ENCODE data around the gene PPP1R16B.

The PPP1R16B gene

GRCh38 chr20:38805502-38805957, at the start of gene PPP1R16B:
Gene PPP1R16B, plus strand, starts transcription at chr20:38805697. Its CDS starts 30,229 bp downstream, at chr20:38835926.
- DNase-seq: peak; percentile 86

- DNase-seq: no peak
Measured at GRCh38 chr20:38757145-38757775, 48.2 kb upstream of the PPP1R16B start.

- DNase-seq: no peak
Measured at GRCh38 chr20:38759106-38759505, 46.4 kb upstream of the PPP1R16B start.

- no peak for DNase-seq
Measured at GRCh38 chr20:38760978-38761377, 44.5 kb upstream of the PPP1R16B start.

- DNase-seq: no peak
Measured at GRCh38 chr20:38762174-38762573, 43.3 kb upstream of the PPP1R16B start.

- DNase-seq: no peak
Measured at GRCh38 chr20:38763616-38764015, 41.9 kb upstream of the PPP1R16B start.

GRCh38 chr20:38764567-38765318, 40.8 kb upstream of the PPP1R16B start:
- peak; percentile 73 for DNase-seq

- no peak for DNase-seq
Measured at GRCh38 chr20:38766071-38766470, 39.4 kb upstream of the PPP1R16B start.

GRCh38 chr20:38769376-38770295, 35.9 kb upstream of the PPP1R16B start:
- DNase-seq: no peak

GRCh38 chr20:38770546-38770945, 35.0 kb upstream of the PPP1R16B start:
- no peak for DNase-seq

GRCh38 chr20:38770970-38771369, 34.5 kb upstream of the PPP1R16B start:
- DNase-seq: no peak

GRCh38 chr20:38771621-38772020, 33.9 kb upstream of the PPP1R16B start:
- no peak for DNase-seq

- DNase-seq: no peak
Measured at GRCh38 chr20:38774167-38774566, 31.3 kb upstream of the PPP1R16B start.

GRCh38 chr20:38776363-38776762, 29.1 kb upstream of the PPP1R16B start:
- DNase-seq: peak; percentile 23

- no peak for DNase-seq
Measured at GRCh38 chr20:38779247-38780097, 26.0 kb upstream of the PPP1R16B start.

- no peak for DNase-seq
Measured at GRCh38 chr20:38782275-38782674, 23.2 kb upstream of the PPP1R16B start.

- DNase-seq: no peak
Measured at GRCh38 chr20:38787870-38788269, 17.6 kb upstream of the PPP1R16B start.

- no peak for DNase-seq
Measured at GRCh38 chr20:38789503-38790199, 15.8 kb upstream of the PPP1R16B start.

GRCh38 chr20:38790200-38791053, 15.1 kb upstream of the PPP1R16B start:
- DNase-seq: peak; percentile 61

GRCh38 chr20:38791291-38791690, 14.2 kb upstream of the PPP1R16B start:
- DNase-seq: no peak

GRCh38 chr20:38791940-38792339, 13.6 kb upstream of the PPP1R16B start:
- no peak for DNase-seq

All from activated CD4-positive, alpha-beta T cell treated with anti-CD3 and anti-CD28 coated beads, Interleukin-2, Interleukin-6, amounts not matched to agents 100 ng/mL and 50 ng/mL, durations not matched to agents 16 hours and 8 hours (primary cell).